Gastrocnemius medialis (tissue), 4 donors: ENCODE measurements around the gene RASA3. TPM values are rescaled to one million over a fixed set of nuclear protein-coding genes. Genes with fewer than 3 reads are reported as not detected.

ENCODE experiments used
- ATAC-seq, 2 donors: fragments of 150-250 bp; one replicate each; pipeline ENCODE4 v1.9.1; 2016
- DNase-seq, 2 donors: peaks; one replicate each; pipeline ENCODE4 v3.0.0-alpha.2; 2019
- H3K27ac ChIP-seq, 4 donors: fragments of 200-600 bp; sonication (generic); 1 replicate in 1 of 4; 2 replicates in 3 of 4; pipeline ENCODE4 v1.5.1; 2016 to 2018; ENCODE audit warnings: mild to moderate bottlenecking in 2 of 4, moderate library complexity in 1 of 4
- H3K27me3 ChIP-seq, 3 donors: fragments of 200-600 bp; sonication (generic) in 2 of 3; 1 replicate in 1 of 3; 2 replicates in 2 of 3; pipeline versions ENCODE4 v1.5.1 to v1.6.0; 2016 to 2019; ENCODE audit warnings: mild to moderate bottlenecking in 1 of 3, moderate library complexity in 1 of 3
- H3K36me3 ChIP-seq, 2 donors: fragments of 200-600 bp; sonication (generic) in 1 of 2; one replicate each; pipeline ENCODE4 v1.5.1; 2017 to 2018
- H3K4me1 ChIP-seq, 2 donors: fragments of 200-600 bp; sonication (generic) in 1 of 2; one replicate each; pipeline ENCODE4 v1.5.1; 2016 to 2017; ENCODE audit warnings: mild to moderate bottlenecking in 2 of 2
- H3K4me3 ChIP-seq, 4 donors: fragments of 200-600 bp; sonication (generic) in 3 of 4; 1 replicate in 1 of 4; 2 replicates in 3 of 4; pipeline ENCODE4 v1.5.1; 2016 to 2019; ENCODE audit warnings: mild to moderate bottlenecking in 2 of 4
- H3K9me3 ChIP-seq, 3 donors: fragments of 200-600 bp; sonication (generic) in 2 of 3; 1 replicate in 1 of 3; 2 replicates in 2 of 3; pipeline ENCODE4 v1.5.1; 2016 to 2019
- POLR2A ChIP-seq, 2 donors: fragments of 450-650 bp; IDR thresholded peaks; one replicate each; pipeline ENCODE4 v1.6.1; 2017; ENCODE audit warnings: antibody characterized with exemption in 2 of 2, mild to moderate bottlenecking in 2 of 2, moderate library complexity in 2 of 2
- in situ Hi-C, 4 donors: fragments of 200-750 bp; cut with MboI; loops; one replicate each; pipeline versions ENCODE4 v1.15.0 to v1.8.0; 2017; ENCODE audit warnings: low sequenced_read_pairs in 4 of 4
- intact Hi-C: fragments of 100-400 bp; cut with DNase I; formaldehyde crosslinking; loops from one replicate; pipeline ENCODE4 v1.15.1; 2023; ENCODE audit warnings: low total_unique reads
- total RNA-seq, 4 donors: library from RNA; depleted of rRNA; stranded (reverse); fragments of >200 nt; gene quantifications; one replicate each; pipeline versions ENCODE4 v1.1.0 to v1.2.3, GENCODE V29; 2016
- TF ChIP-seq, protein P1 (sequence below), 5 experiments: fragments of 450-650 bp in 3 of 5; fragments of 200-600 bp in 2 of 5; sonication (generic) in 2 of 5; IDR thresholded peaks in 4 of 5; conservative IDR thresholded peaks in 1 of 5; 1 replicate in 4 of 5; 2 replicates in 1 of 5; pipeline ENCODE4 v1.5.1; 2016 to 2019; ENCODE audit warnings: antibody characterized with exemption in 5 of 5, mild to moderate bottlenecking in 3 of 5, moderate library complexity in 3 of 5

Gene RASA3
- total RNA-seq, 4 donors from 2014 or later: 3.4 to 22.2 (median 10.8) TPM

DNA sequence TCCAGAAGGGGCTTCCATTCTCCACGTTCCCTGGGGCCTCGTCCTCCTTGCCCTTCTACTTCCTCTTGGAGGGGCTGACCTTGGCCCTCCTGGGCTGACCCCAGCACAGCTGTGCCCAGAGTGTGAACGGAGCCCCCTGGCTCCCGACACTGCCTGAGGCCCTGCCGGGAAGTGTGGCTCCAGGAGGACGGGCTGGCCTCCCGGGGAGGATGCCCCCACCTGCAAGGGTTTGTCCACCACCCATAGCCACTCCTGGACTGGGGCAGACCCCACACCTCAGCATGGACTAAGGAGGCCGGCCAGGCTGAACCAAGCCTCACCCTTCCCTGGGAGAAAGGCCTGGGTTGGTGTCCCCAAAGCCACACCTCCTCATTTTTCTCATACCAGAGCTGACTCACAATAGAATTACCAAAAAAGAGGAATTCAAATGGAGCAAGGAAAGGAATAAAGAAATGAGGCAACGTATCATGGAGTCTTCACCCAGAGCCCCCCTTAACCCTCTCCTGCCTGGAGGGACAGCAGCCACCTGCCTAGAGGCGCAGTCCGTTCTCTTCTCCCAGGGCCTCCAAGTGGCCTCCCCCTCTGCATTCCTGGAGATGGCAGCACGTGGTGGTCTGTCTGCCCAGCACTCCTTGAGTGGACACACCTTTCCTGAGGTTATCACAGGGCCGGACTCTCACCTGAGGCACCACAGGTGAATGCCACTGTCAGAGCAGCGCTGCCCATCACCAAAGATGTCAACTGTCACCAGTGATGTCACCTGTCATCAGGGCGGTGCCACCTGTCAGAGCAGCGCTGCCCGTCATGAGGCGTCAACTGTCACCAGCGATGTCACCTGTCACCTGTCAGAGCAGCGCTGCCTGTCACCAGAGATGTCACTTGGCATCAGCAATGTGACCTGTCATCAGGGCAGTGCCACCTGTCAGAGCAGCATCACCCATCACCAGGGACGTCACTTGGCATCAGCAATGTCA is 155.4 kb downstream of the RASA3 start:
- DNase-seq (no peak), ATAC-seq (no peak)
- in situ Hi-C loops: no loop called here
- intact Hi-C loops: no loop called here
- Histone ChIP-seq H3K36me3 (peaks cover 0 to 57% of the 10 kb centered on the region in 2 donors), H3K4me1 (peaks cover 0 to 8% of the 10 kb centered on the region in 2 donors), H3K27me3 (no peaks in the 10 kb centered on the region), H3K4me3 (no peak overlapping the region), H3K9me3 (no peaks in the 10 kb centered on the region), H3K27ac (no peak overlapping the region)
- TF ChIP-seq POLR2A (IDR thresholded peaks at IDR 0.05): no peak

DNA sequence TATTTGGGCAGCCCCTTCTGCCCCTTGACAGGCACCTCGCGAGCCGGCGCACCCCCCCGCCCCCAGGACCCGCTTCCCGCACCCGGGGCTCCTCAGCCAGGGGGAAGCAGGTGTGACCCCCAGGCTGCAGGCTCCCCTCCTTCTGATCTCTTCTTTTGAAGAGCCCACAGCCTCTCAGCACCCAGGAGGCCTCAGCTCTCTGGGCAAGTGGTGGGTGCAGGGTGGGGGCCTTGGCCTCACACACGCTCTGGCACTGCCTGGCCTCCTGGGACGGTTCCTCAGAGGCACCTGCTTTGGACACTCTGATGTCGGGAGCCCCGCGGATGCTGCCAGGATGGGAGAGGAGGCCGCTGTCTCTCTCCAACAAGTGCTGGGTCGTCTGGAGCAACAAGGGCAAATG is 157.0 kb downstream of the RASA3 start:
- TF ChIP-seq, protein P1, sequence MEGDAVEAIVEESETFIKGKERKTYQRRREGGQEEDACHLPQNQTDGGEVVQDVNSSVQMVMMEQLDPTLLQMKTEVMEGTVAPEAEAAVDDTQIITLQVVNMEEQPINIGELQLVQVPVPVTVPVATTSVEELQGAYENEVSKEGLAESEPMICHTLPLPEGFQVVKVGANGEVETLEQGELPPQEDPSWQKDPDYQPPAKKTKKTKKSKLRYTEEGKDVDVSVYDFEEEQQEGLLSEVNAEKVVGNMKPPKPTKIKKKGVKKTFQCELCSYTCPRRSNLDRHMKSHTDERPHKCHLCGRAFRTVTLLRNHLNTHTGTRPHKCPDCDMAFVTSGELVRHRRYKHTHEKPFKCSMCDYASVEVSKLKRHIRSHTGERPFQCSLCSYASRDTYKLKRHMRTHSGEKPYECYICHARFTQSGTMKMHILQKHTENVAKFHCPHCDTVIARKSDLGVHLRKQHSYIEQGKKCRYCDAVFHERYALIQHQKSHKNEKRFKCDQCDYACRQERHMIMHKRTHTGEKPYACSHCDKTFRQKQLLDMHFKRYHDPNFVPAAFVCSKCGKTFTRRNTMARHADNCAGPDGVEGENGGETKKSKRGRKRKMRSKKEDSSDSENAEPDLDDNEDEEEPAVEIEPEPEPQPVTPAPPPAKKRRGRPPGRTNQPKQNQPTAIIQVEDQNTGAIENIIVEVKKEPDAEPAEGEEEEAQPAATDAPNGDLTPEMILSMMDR (IDR thresholded peaks at IDR 0.05 in 4 of 5, conservative IDR thresholded peaks at IDR 0.05 in 1 of 5): no peak
- TF ChIP-seq POLR2A (IDR thresholded peaks at IDR 0.05): no peak
- H3K4me3 ChIP-seq: no peak overlapping the region
- intact Hi-C loops (no loop called here), in situ Hi-C loops (no loop called here)
- no peak overlapping the region for H3K27ac ChIP-seq
- H3K36me3 ChIP-seq: peaks cover 0 to 45% of the 10 kb centered on the region in 2 donors
- H3K4me1 ChIP-seq: peaks cover 12 to 16% of the 10 kb centered on the region in 2 donors
- H3K9me3 ChIP-seq: no peaks in the 10 kb centered on the region
- ATAC-seq: no peak
- H3K27me3 ChIP-seq: no peaks in the 10 kb centered on the region
- DNase-seq: no peak

DNA sequence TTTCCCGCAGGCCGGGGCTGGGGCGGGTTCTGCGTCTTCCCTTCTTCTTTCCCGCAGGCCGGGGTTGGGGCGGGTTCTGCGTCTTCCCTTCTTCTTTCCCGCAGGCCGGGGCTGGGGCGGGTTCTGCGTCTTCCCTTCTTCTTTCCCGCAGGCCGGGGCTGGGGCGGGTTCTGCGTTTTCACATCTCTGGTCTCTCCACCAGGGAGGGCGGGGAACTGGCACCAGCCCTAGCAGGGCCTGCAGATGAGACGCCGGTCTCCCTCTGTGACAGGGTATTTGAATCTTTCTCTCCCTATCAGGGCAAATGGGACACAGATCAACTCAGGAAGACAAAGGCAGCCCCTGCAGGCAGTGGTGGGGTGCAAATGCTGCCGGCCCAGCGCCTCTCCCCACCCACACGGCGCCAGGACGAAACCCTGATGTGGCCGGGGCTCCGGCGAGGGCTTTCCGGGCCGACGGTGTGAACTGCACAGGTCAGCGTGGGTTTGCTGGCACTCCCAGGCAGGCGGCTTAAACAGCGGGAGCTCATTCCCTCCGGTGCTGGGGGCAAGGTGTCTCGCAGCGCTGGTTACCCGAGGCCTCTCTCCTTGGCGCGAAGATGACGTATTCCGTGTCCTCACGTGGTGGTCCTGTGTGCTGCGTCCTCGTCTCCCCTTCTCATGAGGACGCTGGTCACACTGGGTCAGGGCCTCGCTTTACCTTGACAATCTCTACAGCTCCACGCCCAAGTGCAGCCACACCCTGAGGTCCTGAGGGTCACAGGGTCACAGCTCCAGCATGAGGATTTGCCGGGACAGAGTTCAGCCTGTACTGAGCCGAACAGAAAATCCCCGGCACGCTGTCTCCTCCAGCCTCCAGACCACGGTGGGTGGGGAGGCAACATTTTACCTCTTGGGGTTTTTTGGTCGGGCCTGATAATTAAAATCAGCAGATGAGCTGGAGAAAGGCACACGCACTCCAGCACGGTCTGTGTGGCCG is 157.8 kb downstream of the RASA3 start:
- DNase-seq (peak in 1 of 2 donors; percentile 7), ATAC-seq (no peak)
- H3K36me3 ChIP-seq: peaks cover 0 to 39% of the 10 kb centered on the region in 2 donors
- intact Hi-C loops: no loop called here
- no peak overlapping the region for H3K4me3 ChIP-seq
- in situ Hi-C loops: no loop called here
- H3K27ac ChIP-seq: no peak overlapping the region
- peaks cover 14 to 17% of the 10 kb centered on the region in 2 donors for H3K4me1 ChIP-seq
- H3K9me3 ChIP-seq: no peaks in the 10 kb centered on the region
- H3K27me3 ChIP-seq: no peaks in the 10 kb centered on the region
- TF ChIP-seq, protein P1 (IDR thresholded peaks at IDR 0.05 in 4 of 5, conservative IDR thresholded peaks at IDR 0.05 in 1 of 5): no peak
- no peak for TF ChIP-seq POLR2A (IDR thresholded peaks at IDR 0.05)

DNA sequence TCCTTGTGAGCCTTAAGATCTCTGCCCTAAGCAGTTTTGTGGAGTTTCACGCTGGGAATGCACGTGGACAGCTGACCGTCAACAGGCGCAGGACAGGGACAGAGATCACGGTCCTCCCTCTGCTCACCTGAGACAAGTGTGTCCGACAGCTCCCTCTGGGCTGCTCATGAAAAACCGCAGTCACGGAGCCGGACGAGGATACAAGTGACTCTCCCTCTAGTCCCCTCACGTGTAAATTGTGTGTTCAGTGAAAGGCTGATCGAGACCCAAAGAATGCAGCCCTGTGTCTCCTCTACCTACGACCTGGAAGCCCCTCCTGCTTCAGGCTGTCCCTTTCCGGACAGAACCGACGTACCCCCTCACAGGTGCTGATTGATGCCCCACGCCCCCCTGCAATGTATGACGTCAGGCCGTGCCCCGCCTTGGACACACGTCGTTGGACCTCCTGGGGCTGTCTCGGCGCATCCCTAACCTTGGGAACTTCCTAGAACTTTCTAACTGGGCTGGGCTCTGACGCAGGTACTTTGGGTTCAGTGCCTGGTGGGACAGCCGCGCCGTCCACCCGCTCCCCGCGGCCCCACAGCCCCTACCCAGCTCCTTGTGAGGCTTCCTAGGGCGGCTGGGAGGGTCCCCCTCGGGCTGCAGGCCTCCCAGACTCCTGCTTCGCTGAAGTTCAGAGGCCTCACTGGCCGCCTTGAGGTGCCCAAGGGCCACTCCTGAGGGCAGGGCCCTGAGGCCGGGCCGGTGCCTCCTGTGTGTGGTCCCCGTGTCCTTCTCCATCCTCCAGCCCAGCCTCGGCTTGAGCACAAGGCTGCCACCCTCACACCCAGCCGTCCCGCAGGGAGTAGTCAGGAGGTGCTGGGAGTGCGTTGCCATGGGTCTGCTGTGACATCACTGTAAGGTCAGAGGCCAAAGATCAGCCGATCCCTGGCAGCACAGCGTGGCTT is 158.9 kb downstream of the RASA3 start, which contains the start of gene C13orf46:
Gene C13orf46, minus strand, starts transcription at position 859 of the 947 bp plus-strand sequence. Its CDS starts 79 bp downstream, at position 780.
- DNase-seq (peak in 1 of 2 donors; percentile 9), ATAC-seq (no peak)
- TF ChIP-seq, protein P1 (IDR thresholded peaks at IDR 0.05 in 4 of 5, conservative IDR thresholded peaks at IDR 0.05 in 1 of 5): no peak
- no peak for TF ChIP-seq POLR2A (IDR thresholded peaks at IDR 0.05)
- Histone ChIP-seq H3K4me3 (no peak within 1 kb of the TSS), H3K9me3 (no peaks in the 10 kb centered on the region), H3K36me3 (peaks cover 0 to 28% of the 10 kb centered on the region in 2 donors), H3K27ac (no peak within 1 kb of the TSS), H3K4me1 (peaks cover 14 to 17% of the 10 kb centered on the region in 2 donors), H3K27me3 (no peaks in the 10 kb centered on the region)
- in situ Hi-C loops (no loop called here), intact Hi-C loops (no loop called here)
